GM21528 (cell line): ENCODE data around the gene EMILIN1.
"Not testable (repeated sequence)": the region's sequence is repeated elsewhere in the genome, so short reads cannot be mapped to it uniquely, and the experiment has no call there.

Experiments used
- ATAC-seq: cut with Tn5 transposase; IDR thresholded peaks from one replicate; pipeline ENCODE4 v1.9.1; 2021; ENCODE audit warnings: mild to moderate bottlenecking, moderate library complexity; ENCODE audit not compliant: unreplicated experiment, low FRiP score

EMILIN1 gene

GRCh38 chr2:27118525-27119329, 40.3 kb downstream of the EMILIN1 start, which contains the start of gene CGREF1:
TSS of gene CGREF1 (minus strand) at chr2:27119128. CDS start at chr2:27104366, 14,762 bp downstream.
- no peak for ATAC-seq

GRCh38 chr2:27119330-27119670, 40.9 kb downstream of the EMILIN1 start:
- not testable (repeated sequence) for ATAC-seq

GRCh38 chr2:27121906-27122305, 43.5 kb downstream of the EMILIN1 start:
- ATAC-seq, result no peak

DNA sequence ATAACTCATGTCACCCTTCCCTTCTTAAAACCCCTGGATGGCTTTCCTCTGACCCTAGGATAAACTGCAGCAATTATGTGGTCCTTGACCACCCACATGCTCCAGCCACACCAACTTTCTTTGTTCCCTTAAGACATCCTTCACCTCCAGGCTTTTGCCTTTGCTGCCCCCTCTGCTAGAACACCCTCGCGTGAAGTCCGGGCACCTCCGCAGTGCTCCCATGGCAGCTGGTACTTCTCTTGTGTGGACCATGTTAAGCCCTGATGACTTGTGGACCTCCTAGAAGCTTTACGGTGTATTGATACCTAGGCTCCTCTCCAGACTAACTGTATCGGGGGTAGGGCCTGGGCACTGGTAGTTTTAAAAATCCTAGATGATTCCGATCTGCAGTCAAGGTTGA, 44.4 kb downstream of the EMILIN1 start:
- no peak for ATAC-seq

GRCh38 chr2:27123302-27124150, 45.1 kb downstream of the EMILIN1 start, which contains the start of gene ABHD1:
TSS of gene ABHD1 (plus strand) at chr2:27123815. CDS start at chr2:27123949, 134 bp downstream.
- ATAC-seq, result no peak

GRCh38 chr2:27125104-27125503, 46.7 kb downstream of the EMILIN1 start:
- ATAC-seq, result no peak

- ATAC-seq, result no peak
Observed at GRCh38 chr2:27126252-27126710, 47.9 kb downstream of the EMILIN1 start.

DNA sequence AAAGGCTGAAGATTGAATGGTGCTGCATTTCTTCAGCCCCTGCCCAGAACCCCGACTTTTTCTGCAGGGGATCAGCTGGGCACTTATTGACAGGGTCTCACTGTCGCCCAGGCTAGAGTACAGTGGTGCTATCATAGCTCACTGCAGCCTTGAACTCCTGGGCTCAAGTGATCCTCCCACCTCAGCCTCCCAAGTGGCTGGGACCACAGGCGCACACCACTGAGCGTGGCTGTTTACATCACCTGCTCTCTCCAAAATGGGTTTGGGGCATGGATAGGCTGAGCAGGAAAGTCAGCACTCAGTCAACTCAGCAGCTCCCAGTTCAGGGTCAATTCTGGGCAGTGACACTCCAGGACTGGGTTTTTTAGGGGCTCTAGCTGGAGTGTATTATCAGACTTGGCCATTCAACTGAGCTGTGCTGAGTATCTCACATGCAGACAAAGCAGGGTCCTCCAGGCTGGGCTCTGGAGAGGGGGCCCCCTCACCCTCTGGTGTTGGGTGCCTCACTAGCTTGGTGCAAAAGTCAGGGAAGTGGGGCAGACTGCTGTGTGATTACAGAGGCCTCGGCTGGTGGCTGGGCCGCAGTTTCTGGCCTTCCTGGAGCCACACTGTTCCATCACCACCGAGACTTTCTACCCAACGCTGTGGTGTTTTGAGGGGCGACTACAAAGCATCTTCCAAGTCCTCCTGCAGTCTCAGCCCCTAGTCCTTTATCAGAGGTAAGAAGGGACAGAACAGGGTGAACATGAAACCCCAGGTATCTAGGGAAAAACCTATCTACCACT, 49.7 kb downstream of the EMILIN1 start:
- ATAC-seq, result no peak

DNA sequence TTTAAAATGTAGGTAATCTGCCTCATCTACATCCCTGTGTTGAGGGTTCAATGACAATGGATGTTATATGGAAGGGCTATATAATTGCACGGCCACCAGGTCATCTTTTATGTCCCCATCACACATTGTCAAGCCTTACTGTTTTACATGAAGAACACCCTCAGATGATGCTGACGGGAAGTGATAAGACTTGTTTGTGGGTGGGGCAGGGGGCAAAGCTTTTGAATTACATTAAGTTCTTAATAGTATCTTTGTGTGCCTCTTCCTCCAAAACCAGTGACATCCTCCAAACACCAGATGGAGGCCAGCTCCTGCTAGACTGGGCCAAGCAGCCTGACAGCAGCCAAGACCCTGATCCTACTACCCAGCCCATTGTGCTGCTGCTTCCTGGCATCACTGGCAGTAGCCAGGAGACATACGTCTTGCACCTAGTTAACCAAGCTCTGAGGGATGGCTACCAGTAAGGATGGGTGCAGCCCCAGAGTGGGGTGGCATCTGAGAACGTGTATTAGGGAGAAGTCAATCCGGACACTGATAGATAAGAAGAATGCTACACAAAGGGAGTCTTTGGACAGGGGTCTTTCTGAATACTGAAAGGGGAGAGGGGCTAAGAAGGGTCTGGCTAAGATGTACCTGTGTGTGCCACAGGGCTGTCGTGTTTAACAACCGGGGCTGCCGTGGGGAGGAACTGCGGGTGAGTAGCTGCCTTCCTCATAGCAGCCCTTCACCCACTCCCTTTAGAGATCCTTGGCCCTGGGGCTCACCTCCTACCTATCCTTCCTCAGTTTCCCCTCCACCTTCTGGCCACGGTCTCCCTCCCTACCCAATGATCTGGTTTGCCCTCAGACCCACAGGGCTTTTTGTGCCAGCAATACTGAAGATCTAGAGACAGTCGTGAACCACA, 50.5 kb downstream of the EMILIN1 start:
- ATAC-seq, result no peak

GRCh38 chr2:27130396-27130795, 52.0 kb downstream of the EMILIN1 start:
- ATAC-seq, result no peak

- ATAC-seq, result no peak
Observed at GRCh38 chr2:27131429-27131828, 53.0 kb downstream of the EMILIN1 start.

DNA sequence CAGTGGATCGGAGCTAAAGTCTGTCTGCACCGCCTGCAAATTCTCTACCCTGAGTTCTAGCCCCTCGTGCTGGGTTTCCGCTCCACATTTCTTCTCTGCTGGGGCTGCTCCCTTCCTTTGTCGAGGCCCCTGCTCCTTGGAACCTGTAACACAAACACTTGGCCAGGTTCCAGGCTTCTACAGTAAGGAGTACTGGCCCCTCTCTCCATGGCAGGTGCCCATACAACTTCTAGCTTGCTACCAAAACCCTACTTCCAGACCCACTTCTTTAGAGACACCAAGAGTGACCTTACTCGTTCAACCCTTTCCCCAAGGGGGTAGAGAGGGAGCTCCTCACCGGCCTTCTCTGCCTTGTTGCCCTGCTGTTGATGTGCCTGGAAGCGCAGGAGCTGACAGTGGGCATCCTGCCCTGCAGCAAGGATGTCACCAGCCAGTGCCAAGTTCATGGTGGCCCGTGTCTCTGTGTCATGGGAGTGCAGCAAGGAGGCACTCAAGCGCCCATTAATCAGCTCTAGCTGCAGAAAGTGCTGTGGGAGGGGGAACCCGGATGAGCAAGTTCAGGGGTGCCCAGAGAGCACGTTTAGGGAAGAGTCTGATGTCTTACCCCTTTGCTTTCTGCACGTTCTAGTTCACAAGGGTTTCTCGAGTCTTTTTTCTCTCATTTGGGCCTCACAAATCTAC, 54.9 kb downstream of the EMILIN1 start:
- no peak for ATAC-seq

DNA sequence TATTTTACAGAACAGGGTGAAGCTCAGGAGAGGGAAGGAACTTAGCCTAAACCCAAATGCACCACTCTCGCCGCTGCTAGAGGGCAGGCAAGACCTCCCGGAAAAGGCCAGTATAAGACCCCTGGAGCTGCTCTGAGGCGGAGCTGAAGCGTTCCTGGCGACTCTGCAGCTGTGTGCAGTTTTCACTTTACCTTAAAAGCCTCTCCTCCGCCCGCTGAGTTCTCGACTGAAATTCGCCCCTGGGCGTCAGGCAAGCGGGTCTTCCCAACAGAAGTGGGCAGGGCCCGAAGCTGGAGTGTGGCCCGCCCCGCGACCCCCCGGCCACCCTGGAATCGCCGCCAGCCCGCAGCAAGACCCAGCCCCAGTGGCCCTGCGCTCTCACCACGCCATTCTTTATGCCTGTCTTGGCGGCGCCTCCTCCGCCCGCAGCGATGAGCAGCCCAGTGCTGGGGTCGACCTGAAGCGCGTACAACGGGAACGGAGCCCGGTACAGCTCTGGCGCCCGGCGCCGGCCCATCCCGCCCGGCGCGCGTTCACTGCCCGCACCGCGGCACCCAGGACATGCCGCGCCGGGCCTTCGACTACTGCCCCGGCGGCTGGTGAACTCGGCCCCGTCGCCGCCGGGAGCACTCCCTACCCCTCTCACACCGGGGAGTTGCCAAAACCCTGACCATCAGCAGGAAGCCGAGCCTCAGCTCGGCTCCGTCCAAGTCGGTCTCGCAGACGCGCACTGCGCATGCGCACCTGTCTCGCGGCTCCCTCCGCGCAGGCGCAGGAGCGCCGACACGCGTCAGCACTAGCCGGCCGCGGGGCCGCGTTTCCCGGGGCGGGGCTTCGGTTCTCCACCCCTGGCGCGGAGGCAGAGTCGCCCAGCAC, 55.7 kb downstream of the EMILIN1 start, which contains the start of gene PREB:
Gene PREB (minus strand): TSS at position 732 of the 876 bp plus-strand sequence. CDS start 215 bp downstream, at position 517.
- ATAC-seq, result peak; percentile 77

- no peak for ATAC-seq
Observed at GRCh38 chr2:27134781-27135477, 56.5 kb downstream of the EMILIN1 start.

GRCh38 chr2:27135478-27135955, 57.1 kb downstream of the EMILIN1 start:
- ATAC-seq, result no peak
